IMR-90 (cell line): Measurements from ENCODE around the gene DEFB123. TPM values are rescaled to one million over a fixed set of nuclear protein-coding genes. Genes with fewer than 3 reads are reported as not detected.

ENCODE experiments used
- ATAC-seq: fragments of 200-7000 bp; cut with Tn5 transposase; 2 replicates; pipeline ENCODE4 v1.9.1; 2020; ENCODE audit warnings: low read depth, mild to moderate bottlenecking, moderate library complexity
- BruUV-seq: library from RNA; stranded (reverse); fragments of 400-500 nt; replicated peaks from 2 replicates; lab custom pipeline; 2021; lab: Mats Ljungman, UMichigan
- CTCF ChIA-PET: fragments of 300-600 bp; formaldehyde crosslinking; extraction: SDS; loops from one replicate; lab custom pipeline; 2021; ENCODE audit warnings: antibody characterized with exemption; lab: Yijun Ruan, JAX
- POLR2A ChIA-PET: fragments of 300-600 bp; sonication (Branson Sonifier 250); formaldehyde crosslinking; loops from one replicate; lab custom pipeline; 2022; ENCODE audit warnings: antibody characterized with exemption; ENCODE audit not compliant: unreplicated experiment; lab: Charles Lee
- DNase-seq: peaks from one replicate; pipeline ENCODE4 v3.0.0; 2013
- H2AFZ ChIP-seq: replicated peaks from 2 replicates; pipeline ENCODE3; 2013; ENCODE audit warnings: low read length, mild to moderate bottlenecking; ENCODE audit not compliant: poor library complexity
- H2AK5ac ChIP-seq: 2 replicates; pipeline ENCODE4 v1.6.1; 2013; ENCODE audit warnings: low read depth, low read length, inconsistent platforms
- H2AK9ac ChIP-seq: replicated peaks from 2 replicates; pipeline ENCODE3; 2013; ENCODE audit warnings: mild to moderate bottlenecking, low read depth, low read length, moderate library complexity; ENCODE audit not compliant: poor library complexity
- H2BK120ac ChIP-seq: 2 replicates; pipeline ENCODE4 v1.6.1; 2013; ENCODE audit warnings: low read depth, low read length, inconsistent platforms
- H2BK15ac ChIP-seq: 3 replicates; pipeline ENCODE4 v1.6.1; 2013; ENCODE audit warnings: low read depth, low read length, inconsistent platforms
- H2BK20ac ChIP-seq: 2 replicates; pipeline ENCODE4 v1.6.1; 2013; ENCODE audit warnings: low read depth, mild to moderate bottlenecking, inconsistent platforms, low read length, moderate library complexity
- H2BK5ac ChIP-seq: 2 replicates; pipeline ENCODE4 v1.6.1; 2013; ENCODE audit warnings: mild to moderate bottlenecking, low read depth, low read length, inconsistent platforms; ENCODE audit not compliant: poor library complexity, severe bottlenecking
- H3K14ac ChIP-seq: replicated peaks from 2 replicates; pipeline ENCODE4 v1.6.1; 2013; ENCODE audit warnings: low read depth, low read length, inconsistent platforms
- H3K18ac ChIP-seq: 2 replicates; pipeline ENCODE4 v1.6.1; 2013; ENCODE audit warnings: low read depth, low read length, control low read depth
- H3K23ac ChIP-seq: 2 replicates; pipeline ENCODE4 v1.6.1; 2013; ENCODE audit warnings: low read depth, low read length, inconsistent platforms
- H3K27ac ChIP-seq: 2 replicates; pipeline ENCODE4 v1.5.1; 2013; ENCODE audit warnings: mild to moderate bottlenecking, control low read depth, low read length; ENCODE audit not compliant: insufficient read depth
- H3K27me3 ChIP-seq: 2 replicates; pipeline ENCODE4 v1.6.1; 2013; ENCODE audit warnings: low read length; ENCODE audit not compliant: control insufficient read depth, insufficient read depth
- H3K36me3 ChIP-seq: 2 replicates; pipeline ENCODE4 v1.6.1; 2013; ENCODE audit warnings: low read length, mixed read lengths; ENCODE audit not compliant: control insufficient read depth, insufficient read depth
- H3K4ac ChIP-seq: 2 replicates; pipeline ENCODE4 v1.6.1; 2013; ENCODE audit warnings: low read depth, low read length, inconsistent platforms
- H3K4me1 ChIP-seq: 2 replicates; pipeline ENCODE4 v1.6.1; 2013; ENCODE audit warnings: low read length, mixed read lengths; ENCODE audit not compliant: control insufficient read depth, insufficient read depth
- H3K4me2 ChIP-seq: 2 replicates; pipeline ENCODE4 v1.6.1; 2013; ENCODE audit warnings: low read depth, mild to moderate bottlenecking, control low read depth, low read length, moderate library complexity
- H3K4me3 ChIP-seq: 2 replicates; pipeline ENCODE4 v1.5.1; 2013; ENCODE audit warnings: low read depth, mild to moderate bottlenecking, control low read depth, low read length, moderate library complexity; ENCODE audit not compliant: insufficient read depth
- H3K56ac ChIP-seq: 2 replicates; pipeline ENCODE4 v1.6.1; 2013; ENCODE audit warnings: low read length, inconsistent platforms; ENCODE audit not compliant: insufficient read depth; ENCODE audit errors: extremely low read depth
- H3K79me1 ChIP-seq, 2 experiments: 2 replicates each; pipeline ENCODE4 v1.6.1; 2013; ENCODE audit warnings: low read length in 2 of 2, inconsistent platforms in 1 of 2, low read depth in 1 of 2
- H3K9ac ChIP-seq: 2 replicates; pipeline ENCODE4 v1.6.1; 2013; ENCODE audit warnings: low read depth, low read length, control low read depth
- H3K9me1 ChIP-seq: 2 replicates; pipeline ENCODE4 v1.6.1; 2013; ENCODE audit warnings: low read length, inconsistent platforms; ENCODE audit not compliant: insufficient read depth
- H3K9me3 ChIP-seq: 2 replicates; pipeline ENCODE4 v1.6.1; 2013; ENCODE audit warnings: low read length; ENCODE audit not compliant: control insufficient read depth, insufficient read depth
- H4K20me1 ChIP-seq: 2 replicates; pipeline ENCODE4 v1.6.1; 2013; ENCODE audit warnings: low read length, inconsistent platforms; ENCODE audit not compliant: insufficient read depth
- H4K5ac ChIP-seq: 2 replicates; pipeline ENCODE4 v1.6.1; 2013; ENCODE audit warnings: mild to moderate bottlenecking, low read depth, low read length, control low read depth
- H4K8ac ChIP-seq, 2 experiments: 2 replicates each; pipeline ENCODE4 v1.6.1; 2013; ENCODE audit warnings: low read depth in 2 of 2, low read length in 2 of 2, control low read depth in 1 of 2, inconsistent platforms in 1 of 2
- H4K91ac ChIP-seq: 2 replicates; pipeline ENCODE4 v1.6.1; 2013; ENCODE audit warnings: low read depth, low read length, inconsistent platforms; ENCODE audit not compliant: insufficient read depth
- BHLHE40 ChIP-seq: fragments of 150-350 bp; IDR thresholded peaks from 2 replicates; pipeline ENCODE4 v1.6.1; 2016; ENCODE audit warnings: mild to moderate bottlenecking, low read depth, low read length
- FOS ChIP-seq: fragments of 150-350 bp; IDR thresholded peaks from 2 replicates; pipeline ENCODE4 v1.6.1; 2016; ENCODE audit warnings: low read depth, low read length
- MAFK ChIP-seq: IDR thresholded peaks from 2 replicates; pipeline ENCODE4 v1.6.1; 2012; ENCODE audit warnings: low read depth, low read length, improper control_type of control experiment
- RAD21 ChIP-seq: IDR thresholded peaks from 2 replicates; pipeline ENCODE4 v1.6.1; 2012; ENCODE audit warnings: low read length, improper control_type of control experiment
- WGBS, 2 experiments: methylation state at CpG; one replicate each; pipeline versions ENCODE4 v1.1.5 to v1.1.7; 2013; ENCODE audit warnings: missing lambda C conversion rate in 2 of 2; ENCODE audit not compliant: insufficient read length in 1 of 2; ENCODE audit errors: extremely low coverage in 2 of 2; 5-methylcytosine and 5-hydroxymethylcytosine counted together
- dilution Hi-C: fragments of 300-500 bp; cut with HindIII; formaldehyde crosslinking; loops from one replicate; pipeline ENCODE4 v1.14.3; 2018; ENCODE audit warnings: low sequenced_read_pairs; ENCODE audit not compliant: unreplicated experiment
- in situ Hi-C: fragments of 300-500 bp; cut with MboI; formaldehyde crosslinking; loops from 3 replicates; pipeline ENCODE4 v1.14.3; 2019; ENCODE audit warnings: low sequenced_read_pairs, inconsistent platforms, mixed read lengths
- intact Hi-C: fragments of 100-400 bp; cut with micrococcal nuclease; formaldehyde crosslinking; loops from 2 replicates; pipeline ENCODE4 v1.10.0; 2022
- polyA plus RNA-seq, 3 experiments: library from polyadenylated mRNA; depleted of rRNA; stranded (reverse); fragments of >200 nt; gene quantifications; 2 replicates each; pipeline ENCODE4 v1.2.3, GENCODE V29; 2012; ENCODE audit warnings: low replicate concordance in 1 of 3
- total RNA-seq: library from RNA; depleted of rRNA; stranded (reverse); fragments of >200 nt; gene quantifications from 2 replicates; pipeline ENCODE4 v1.2.3, GENCODE V29; 2012
- TF ChIP-seq, protein P1 (sequence below): fragments of 150-350 bp; IDR thresholded peaks from 2 replicates; pipeline ENCODE4 v1.6.1; 2016; ENCODE audit warnings: low read depth, mild to moderate bottlenecking, low read length, moderate library complexity, borderline replicate concordance

DEFB123 gene
- total and polyA plus RNA-seq, 2 of the 4 experiments (the other 2 are of a cell fraction), result not detected

DNA sequence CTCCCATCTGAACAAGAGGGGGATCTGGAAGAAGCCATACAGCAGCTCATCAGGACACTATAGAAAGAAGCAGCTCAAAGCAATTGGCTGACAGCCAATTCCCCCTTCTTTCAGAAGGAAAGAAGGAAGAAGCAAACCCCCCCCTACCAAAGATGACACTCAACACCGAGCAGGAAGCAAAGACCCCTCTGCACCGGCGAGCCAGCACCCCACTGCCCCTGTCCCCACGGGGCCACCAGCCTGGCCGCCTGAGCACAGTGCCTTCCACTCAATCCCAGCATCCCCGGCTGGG lies 35.8 kb downstream of the DEFB123 start:
- H3K4me1 ChIP-seq, result no peaks in the 10 kb centered on the region
- no peak overlapping the region for H2AK9ac ChIP-seq
- H2AFZ ChIP-seq, result no peak overlapping the region
- no peak overlapping the region for H3K27ac ChIP-seq
- ChIA-PET CTCF (no interaction called here), POLR2A (no interaction called here)
- H3K4ac ChIP-seq, result no peak overlapping the region
- no peaks in the 10 kb centered on the region for H3K79me1 ChIP-seq
- no peak overlapping the region for H3K9ac ChIP-seq
- DNase-seq (no peak), ATAC-seq (no peak)
- no peak overlapping the region for H2AK5ac ChIP-seq
- H3K36me3 ChIP-seq, result no peaks in the 10 kb centered on the region
- H2BK5ac ChIP-seq, result no peak overlapping the region
- H3K56ac ChIP-seq, result no peak overlapping the region
- H4K5ac ChIP-seq, result no peak overlapping the region
- dilution Hi-C loops (no loop called here), in situ Hi-C loops (no loop called here), intact Hi-C loops (no loop called here)
- no peaks in the 10 kb centered on the region for H3K9me1 ChIP-seq
- no peak overlapping the region for H3K23ac ChIP-seq
- no peak overlapping the region for H2BK120ac ChIP-seq
- BruUV-seq, result no TSS peak
- H2BK20ac ChIP-seq, result no peak overlapping the region
- H4K8ac ChIP-seq, result no peak overlapping the region
- TF ChIP-seq RAD21 (no peak), MAFK (no peak), BHLHE40 (no peak), FOS (no peak)
- TF ChIP-seq, protein P1, sequence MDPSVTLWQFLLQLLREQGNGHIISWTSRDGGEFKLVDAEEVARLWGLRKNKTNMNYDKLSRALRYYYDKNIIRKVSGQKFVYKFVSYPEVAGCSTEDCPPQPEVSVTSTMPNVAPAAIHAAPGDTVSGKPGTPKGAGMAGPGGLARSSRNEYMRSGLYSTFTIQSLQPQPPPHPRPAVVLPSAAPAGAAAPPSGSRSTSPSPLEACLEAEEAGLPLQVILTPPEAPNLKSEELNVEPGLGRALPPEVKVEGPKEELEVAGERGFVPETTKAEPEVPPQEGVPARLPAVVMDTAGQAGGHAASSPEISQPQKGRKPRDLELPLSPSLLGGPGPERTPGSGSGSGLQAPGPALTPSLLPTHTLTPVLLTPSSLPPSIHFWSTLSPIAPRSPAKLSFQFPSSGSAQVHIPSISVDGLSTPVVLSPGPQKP, result no peak
- H3K27me3 ChIP-seq, result peaks cover 33% of the 10 kb centered on the region
- H4K20me1 ChIP-seq, result no peaks in the 10 kb centered on the region
- no peak overlapping the region for H2BK15ac ChIP-seq
- H3K18ac ChIP-seq, result no peak overlapping the region
- H3K4me3 ChIP-seq, result no peak overlapping the region
- H4K91ac ChIP-seq, result no peak overlapping the region
- H3K4me2 ChIP-seq, result no peak overlapping the region
- no peaks in the 10 kb centered on the region for H3K9me3 ChIP-seq
- H3K14ac ChIP-seq, result no peak overlapping the region
- WGBS, 2 experiments, result 33% methylated on average over 3 of the region's 6 CpGs; no CpG with 5 or more reads in 1 of the 2 experiments
